Right cardiac atrium (tissue), 5 donors: ENCODE measurements around the gene UPK1A. TPM values are rescaled to one million over a fixed set of nuclear protein-coding genes. Genes with fewer than 3 reads are reported as not detected.
A peak's percentile ranks its signal among the peaks of the same experiment; 100 is the strongest.
"Not testable (repeated sequence)": the region's sequence is repeated elsewhere in the genome, so short reads cannot be mapped to it uniquely, and the experiment has no call there.

Source experiments
- ATAC-seq, 2 donors: fragments of 200-7000 bp; cut with Tn5 transposase; one replicate each; pipeline versions ENCODE4 v1.8.0 to v1.9.1; 2020; ENCODE audit warnings: moderate library complexity in 2 of 2, mild to moderate bottlenecking in 1 of 2
- DNase-seq, 3 donors: peaks; one replicate each; pipeline ENCODE4 v3.0.0-alpha.2; 2020
- H3K27ac ChIP-seq: one replicate; pipeline ENCODE4 v1.5.1; 2013; ENCODE audit warnings: mild to moderate bottlenecking, low read length, control low read depth, moderate library complexity
- H3K27me3 ChIP-seq: one replicate; pipeline ENCODE4 v1.6.1; 2013; ENCODE audit not compliant: control insufficient read depth, insufficient read depth
- H3K4me1 ChIP-seq: one replicate; pipeline ENCODE4 v1.6.1; 2013; ENCODE audit warnings: low read length; ENCODE audit not compliant: control insufficient read depth, insufficient read depth
- H3K4me3 ChIP-seq: one replicate; pipeline ENCODE4 v1.5.1; 2013; ENCODE audit warnings: low read length, control low read depth
- H3K9me3 ChIP-seq: one replicate; pipeline ENCODE4 v1.6.1; 2013; ENCODE audit warnings: low read length; ENCODE audit not compliant: control insufficient read depth
- WGBS: extraction: QIAGEN DNeasy Blood & Tissue Kit; methylation state at CpG from one replicate; pipeline ENCODE4 v1.1.7; 2013; 5-methylcytosine and 5-hydroxymethylcytosine counted together
- intact Hi-C, 4 donors: fragments of 100-400 bp; cut with DNase I; formaldehyde crosslinking; loops; one replicate each; pipeline versions ENCODE4 v1.11.0 to v1.14.0; 2022 to 2023
- polyA plus RNA-seq: library from polyadenylated mRNA; stranded (reverse); fragments of 200-250 nt; gene quantifications from one replicate; pipeline ENCODE4 v1.2.3, GENCODE V29; 2013
- total RNA-seq, 4 donors: library from RNA; stranded (reverse); fragmentation: NEBNext Ultra II Directional; extraction: Animal tissue kit (Norgen Biotek cat#: 25700); gene quantifications; one replicate each; pipeline ENCODE4 v1.2.1, GENCODE V29; 2021
- donor health status: healthy with polysubstance abuse.
- donor health status: DM: no; HTN: yes; CAD: no.
- donor health status: DM: no; HTN: no; CAD: no.
- donor health status: DM: no; HTN: yes; CAD: no; lungs with severe emphysema.
- donor health status: DM: yes; HTN: yes; CAD: no.

UPK1A gene
- total and polyA plus RNA-seq, 5 donors, result not detected

- H3K9me3 ChIP-seq, result no peaks in the 10 kb centered on the region
- H3K27ac ChIP-seq, result peak overlapping the region; percentile 64
- intact Hi-C loops, result no loop called here
- 1% methylated on average over 42 of the region's 42 CpGs for WGBS
- no peak for ATAC-seq
- peaks cover 3% of the 10 kb centered on the region for H3K4me1 ChIP-seq
- peak; percentile 55 to 82 (median 78) for DNase-seq
- H3K27me3 ChIP-seq, result no peaks in the 10 kb centered on the region
- peak overlapping the region; percentile 94 for H3K4me3 ChIP-seq
Measured at GRCh38 chr19:35718345-35719041, 52.2 kb downstream of the UPK1A start.

GRCh38 chr19:35719402-35720162, 53.3 kb downstream of the UPK1A start:
- intact Hi-C loops, result no loop called here
- WGBS, result 89% methylated on average over 32 of the region's 32 CpGs

GRCh38 chr19:35720163-35720524, 53.8 kb downstream of the UPK1A start:
- no peaks in the 10 kb centered on the region for H3K9me3 ChIP-seq
- H3K27ac ChIP-seq, result no peak overlapping the region
- H3K27me3 ChIP-seq, result no peaks in the 10 kb centered on the region
- ATAC-seq, result no peak
- intact Hi-C loops, result no loop called here
- WGBS, result 91% methylated on average over 9 of the region's 9 CpGs
- H3K4me3 ChIP-seq, result no peak overlapping the region
- peaks cover 3% of the 10 kb centered on the region for H3K4me1 ChIP-seq
- peak in 1 of 3 donors; percentile 45 for DNase-seq

More at GRCh38 chr19:35719402-35720162, 53.3 kb downstream of the UPK1A start:
- ATAC-seq, result no peak
- peak overlapping the region; percentile 94 for H3K4me3 ChIP-seq
- peaks cover 3% of the 10 kb centered on the region for H3K4me1 ChIP-seq
- H3K27ac ChIP-seq, result no peak overlapping the region
- no peaks in the 10 kb centered on the region for H3K27me3 ChIP-seq
- peak in 2 of 3 donors; percentile 16 to 60 for DNase-seq
- H3K9me3 ChIP-seq, result no peaks in the 10 kb centered on the region

GRCh38 chr19:35720648-35721047, 54.3 kb downstream of the UPK1A start:
- no peak overlapping the region for H3K27ac ChIP-seq
- no peak for ATAC-seq
- no peaks in the 10 kb centered on the region for H3K27me3 ChIP-seq
- H3K9me3 ChIP-seq, result no peaks in the 10 kb centered on the region
- peaks cover 2% of the 10 kb centered on the region for H3K4me1 ChIP-seq
- 80% methylated on average over 17 of the region's 17 CpGs for WGBS
- no peak overlapping the region for H3K4me3 ChIP-seq
- intact Hi-C loops, result no loop called here
- peak in 2 of 3 donors; percentile 15 to 45 for DNase-seq

- WGBS, result 93% methylated on average over 16 of the region's 16 CpGs
- no peaks in the 10 kb centered on the region for H3K27me3 ChIP-seq
- peak in 1 of 3 donors; percentile 38 for DNase-seq
- no peak overlapping the region for H3K27ac ChIP-seq
- no peak overlapping the region for H3K4me3 ChIP-seq
- no peak for ATAC-seq
- intact Hi-C loops, result no loop called here
- H3K4me1 ChIP-seq, result no peaks in the 10 kb centered on the region
- H3K9me3 ChIP-seq, result no peaks in the 10 kb centered on the region
Measured at GRCh38 chr19:35721374-35721773, 55.1 kb downstream of the UPK1A start.

- intact Hi-C loops, result no loop called here
Measured at GRCh38 chr19:35722461-35722860, 56.1 kb downstream of the UPK1A start.

GRCh38 chr19:35722897-35723296, 56.6 kb downstream of the UPK1A start:
- no peak overlapping the region for H3K4me3 ChIP-seq
- ATAC-seq (no peak), DNase-seq (peak in 1 of 3 donors; percentile 48)
- no peak overlapping the region for H3K27ac ChIP-seq
- H3K4me1 ChIP-seq, result no peaks in the 10 kb centered on the region
- intact Hi-C loops, result no loop called here
- no peaks in the 10 kb centered on the region for H3K9me3 ChIP-seq
- no peaks in the 10 kb centered on the region for H3K27me3 ChIP-seq
- WGBS, result 93% methylated on average over 16 of the region's 16 CpGs

More at GRCh38 chr19:35722461-35722860, 56.1 kb downstream of the UPK1A start:
- no peak overlapping the region for H3K27ac ChIP-seq
- H3K9me3 ChIP-seq, result no peaks in the 10 kb centered on the region
- no peaks in the 10 kb centered on the region for H3K27me3 ChIP-seq
- DNase-seq (no peak), ATAC-seq (no peak)
- H3K4me3 ChIP-seq, result no peak overlapping the region
- WGBS, result 94% methylated on average over 14 of the region's 14 CpGs
- no peaks in the 10 kb centered on the region for H3K4me1 ChIP-seq

GRCh38 chr19:35723671-35724070, 57.4 kb downstream of the UPK1A start:
- WGBS, result 93% methylated on average over 24 of the region's 24 CpGs
- no peak overlapping the region for H3K27ac ChIP-seq
- intact Hi-C loops, result no loop called here
- H3K9me3 ChIP-seq, result no peaks in the 10 kb centered on the region
- DNase-seq (peak in 2 of 3 donors; percentile 44 to 45), ATAC-seq (no peak)
- H3K4me3 ChIP-seq, result no peak overlapping the region
- H3K27me3 ChIP-seq, result no peaks in the 10 kb centered on the region
- H3K4me1 ChIP-seq, result no peaks in the 10 kb centered on the region

GRCh38 chr19:35724132-35724531, 57.8 kb downstream of the UPK1A start:
- H3K27me3 ChIP-seq, H3K4me3 ChIP-seq, intact Hi-C loops, H3K27ac ChIP-seq, DNase-seq, H3K4me1 ChIP-seq, ATAC-seq, H3K9me3 ChIP-seq: not testable (repeated sequence)
- 93% methylated on average over 7 of the region's 7 CpGs for WGBS

- WGBS, result 97% methylated on average over 12 of the region's 12 CpGs
- Histone ChIP-seq H3K9me3 (no peaks in the 10 kb centered on the region), H3K4me3 (no peak overlapping the region), H3K27me3 (no peaks in the 10 kb centered on the region), H3K4me1 (no peaks in the 10 kb centered on the region), H3K27ac (no peak overlapping the region)
- peak in 2 of 3 donors; percentile 40 to 41 for DNase-seq
- intact Hi-C loops, result no loop called here
- no peak for ATAC-seq
Measured at GRCh38 chr19:35724560-35724959, 58.2 kb downstream of the UPK1A start.

- DNase-seq, result peak in 2 of 3 donors; percentile 18 to 40
- Histone ChIP-seq H3K9me3 (no peaks in the 10 kb centered on the region), H3K27ac (no peak overlapping the region), H3K4me1 (no peaks in the 10 kb centered on the region), H3K4me3 (no peak overlapping the region), H3K27me3 (no peaks in the 10 kb centered on the region)
- 94% methylated on average over 23 of the region's 23 CpGs for WGBS
- ATAC-seq, result no peak
- intact Hi-C loops, result no loop called here
Measured at GRCh38 chr19:35725216-35725861, 59.0 kb downstream of the UPK1A start.
